ENCODE results near the gene NUDT16.

The NUDT16 gene

DNA sequence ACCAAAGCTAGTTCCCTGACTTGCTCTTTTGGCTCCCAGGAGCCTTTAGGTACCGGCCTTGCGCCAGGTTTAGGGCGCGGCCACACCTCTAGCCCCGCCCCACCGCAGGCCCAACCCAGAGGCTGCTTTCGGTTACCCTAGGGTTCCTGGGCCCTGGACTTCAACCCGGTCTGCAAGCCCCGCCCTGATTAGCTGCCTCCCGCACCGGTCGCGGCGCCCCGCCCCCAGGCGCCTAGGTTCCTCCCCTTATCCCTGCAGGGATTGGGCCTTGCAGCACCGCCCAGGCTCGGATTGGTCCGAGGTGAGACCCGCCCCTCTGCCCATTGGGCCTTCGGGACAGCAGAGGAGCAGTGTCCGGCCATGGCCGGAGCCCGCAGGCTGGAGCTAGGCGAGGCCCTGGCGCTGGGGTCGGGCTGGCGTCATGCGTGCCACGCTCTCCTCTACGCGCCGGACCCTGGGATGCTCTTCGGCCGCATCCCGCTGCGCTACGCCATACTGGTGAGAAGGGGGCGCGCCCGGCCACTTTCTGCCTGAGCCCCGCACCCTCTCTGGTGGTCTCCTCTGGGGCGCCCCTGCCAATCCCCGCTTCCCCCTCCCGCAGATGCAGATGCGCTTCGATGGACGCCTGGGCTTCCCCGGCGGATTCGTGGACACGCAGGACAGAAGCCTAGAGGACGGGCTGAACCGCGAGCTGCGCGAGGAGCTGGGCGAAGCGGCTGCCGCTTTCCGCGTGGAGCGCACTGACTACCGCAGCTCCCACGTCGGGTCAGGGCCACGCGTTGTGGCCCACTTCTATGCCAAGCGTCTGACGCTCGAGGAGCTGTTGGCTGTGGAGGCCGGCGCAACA lies at the start of gene NUDT16:
NUDT16 (plus strand) TSS at position 330 of the 847 bp plus-strand sequence; CDS start at position 361, 31 bp downstream.
- Histone ChIP-seq H3K9me3 (ENCODE audit: low read length) (no peaks in the 10 kb centered on the region), H3K27me3 (ENCODE audit: insufficient read depth, low read length) (no peaks in the 10 kb centered on the region), H3K4me3 (ENCODE audit: low read length) (peak within 1 kb of the TSS; percentile 77), H2AFZ (ENCODE audit: low read depth, low read length) (peak within 1 kb of the TSS; percentile 21), H3K4me1 (ENCODE audit: insufficient read depth, low read length) (peaks cover 22% of the 10 kb centered on the region), H3K36me3 (ENCODE audit: insufficient read depth, low read length) (peaks cover 29% of the 10 kb centered on the region)

DNA sequence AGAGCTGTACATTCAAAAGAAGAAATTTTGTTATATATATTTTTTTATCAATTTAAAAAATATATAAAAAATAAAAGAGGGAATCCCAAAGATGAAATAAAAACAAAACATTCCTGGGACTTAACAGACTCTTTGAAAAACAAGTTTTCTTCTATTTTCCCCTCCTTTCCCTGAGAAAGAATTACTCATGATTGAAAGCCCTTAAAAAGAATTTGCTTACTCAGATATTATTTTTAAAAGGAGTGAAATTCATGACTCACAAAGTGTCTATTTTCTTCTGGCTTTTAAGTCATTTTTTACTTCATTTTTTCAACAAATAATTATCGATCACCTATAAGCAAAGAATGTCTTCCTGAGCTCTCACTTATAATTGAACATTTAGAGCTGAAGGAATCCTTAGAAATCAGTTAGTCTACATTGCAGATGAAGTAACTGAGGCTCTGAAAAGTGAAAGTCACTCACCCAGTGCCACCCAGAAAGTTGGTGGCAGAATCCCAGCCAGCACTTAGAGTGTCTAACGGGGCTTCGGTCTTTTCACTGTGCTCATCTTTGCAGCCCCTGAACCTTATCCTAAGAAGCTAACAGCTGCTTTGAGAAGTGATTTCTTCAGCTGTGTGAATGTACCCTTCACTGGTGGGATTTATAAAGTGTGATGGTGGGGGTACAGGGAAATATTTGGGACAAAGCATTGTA lies 42.5 kb upstream of the NUDT16 start:
- no peak overlapping the region for H2AFZ ChIP-seq (ENCODE audit: low read depth, low read length)
- H3K4me1 ChIP-seq (ENCODE audit: insufficient read depth, low read length), result no peaks in the 10 kb centered on the region
- no peaks in the 10 kb centered on the region for H3K36me3 ChIP-seq (ENCODE audit: insufficient read depth, low read length)
- no peaks in the 10 kb centered on the region for H3K27me3 ChIP-seq (ENCODE audit: insufficient read depth, low read length)
- H3K9me3 ChIP-seq (ENCODE audit: low read length), result no peaks in the 10 kb centered on the region
- no peak overlapping the region for H3K4me3 ChIP-seq (ENCODE audit: low read length)

DNA sequence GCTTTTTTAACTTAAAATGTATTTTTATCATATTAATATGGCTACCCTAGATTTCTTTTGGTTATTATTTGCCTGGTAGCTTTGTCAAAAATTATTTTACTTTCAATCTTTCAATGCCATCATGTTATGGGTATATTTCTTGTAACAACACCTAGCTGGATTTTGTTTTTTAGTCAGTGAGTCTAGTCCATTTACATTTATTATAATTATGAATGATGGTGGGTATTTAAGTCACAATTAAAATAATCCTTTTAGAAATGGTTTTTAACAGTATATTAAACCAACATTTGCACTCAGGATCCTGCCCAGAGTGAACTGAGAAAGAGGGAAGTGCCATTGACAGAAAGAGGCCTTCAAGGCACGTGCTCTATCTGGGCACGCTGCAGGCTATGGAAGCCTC lies 39.8 kb upstream of the NUDT16 start:
- Histone ChIP-seq H3K9me3 (ENCODE audit: low read length) (no peaks in the 10 kb centered on the region), H3K4me3 (ENCODE audit: low read length) (no peak overlapping the region), H3K4me1 (ENCODE audit: insufficient read depth, low read length) (no peaks in the 10 kb centered on the region), H2AFZ (ENCODE audit: low read depth, low read length) (no peak overlapping the region), H3K27me3 (ENCODE audit: insufficient read depth, low read length) (no peaks in the 10 kb centered on the region), H3K36me3 (ENCODE audit: insufficient read depth, low read length) (no peaks in the 10 kb centered on the region)

DNA sequence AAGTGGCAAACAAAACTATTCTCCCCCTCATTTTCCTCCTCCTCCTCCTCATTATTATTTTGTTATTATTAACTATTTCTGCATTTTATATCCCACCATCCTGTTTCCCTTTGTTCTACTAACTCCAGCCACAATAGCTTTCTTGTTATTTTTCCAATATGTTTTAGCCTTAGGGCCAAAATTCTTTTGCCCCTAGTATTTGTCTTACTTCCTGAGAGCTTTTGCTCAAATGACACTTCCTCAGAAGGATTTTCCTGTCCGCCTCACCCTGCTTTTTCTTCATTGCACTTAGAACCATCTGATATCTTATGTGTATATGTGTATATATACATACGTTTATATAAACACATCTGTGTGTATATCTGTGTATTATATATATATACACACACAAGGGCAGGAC lies 32.7 kb upstream of the NUDT16 start:
- H2AFZ ChIP-seq (ENCODE audit: low read depth, low read length), result no peak overlapping the region
- H3K9me3 ChIP-seq (ENCODE audit: low read length), result no peaks in the 10 kb centered on the region
- H3K4me3 ChIP-seq (ENCODE audit: low read length), result no peak overlapping the region
- no peaks in the 10 kb centered on the region for H3K27me3 ChIP-seq (ENCODE audit: insufficient read depth, low read length)
- no peaks in the 10 kb centered on the region for H3K4me1 ChIP-seq (ENCODE audit: insufficient read depth, low read length)
- no peaks in the 10 kb centered on the region for H3K36me3 ChIP-seq (ENCODE audit: insufficient read depth, low read length)

DNA sequence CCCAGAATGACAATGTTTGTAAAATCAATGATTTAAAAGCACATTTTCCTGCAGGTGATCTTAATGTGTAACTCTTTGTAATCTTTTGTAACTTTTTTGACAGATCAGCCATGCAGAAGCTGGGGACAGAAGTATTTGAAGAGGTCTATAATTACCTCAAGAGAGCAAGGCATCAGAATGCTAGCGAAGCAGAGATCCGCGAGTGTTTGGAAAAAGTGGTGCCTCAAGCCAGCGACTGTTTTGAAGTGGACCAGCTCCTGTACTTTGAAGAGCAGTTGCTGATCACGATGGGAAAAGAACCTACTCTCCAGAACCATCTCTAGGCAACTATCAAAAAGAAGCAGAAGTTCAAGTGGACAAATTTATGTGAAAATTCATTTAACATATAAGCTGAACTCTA lies 32.1 kb upstream of the NUDT16 start:
- Histone ChIP-seq H2AFZ (ENCODE audit: low read depth, low read length) (no peak overlapping the region), H3K4me3 (ENCODE audit: low read length) (no peak overlapping the region), H3K27me3 (ENCODE audit: insufficient read depth, low read length) (no peaks in the 10 kb centered on the region), H3K9me3 (ENCODE audit: low read length) (no peaks in the 10 kb centered on the region), H3K36me3 (ENCODE audit: insufficient read depth, low read length) (no peaks in the 10 kb centered on the region), H3K4me1 (ENCODE audit: insufficient read depth, low read length) (no peaks in the 10 kb centered on the region)

DNA sequence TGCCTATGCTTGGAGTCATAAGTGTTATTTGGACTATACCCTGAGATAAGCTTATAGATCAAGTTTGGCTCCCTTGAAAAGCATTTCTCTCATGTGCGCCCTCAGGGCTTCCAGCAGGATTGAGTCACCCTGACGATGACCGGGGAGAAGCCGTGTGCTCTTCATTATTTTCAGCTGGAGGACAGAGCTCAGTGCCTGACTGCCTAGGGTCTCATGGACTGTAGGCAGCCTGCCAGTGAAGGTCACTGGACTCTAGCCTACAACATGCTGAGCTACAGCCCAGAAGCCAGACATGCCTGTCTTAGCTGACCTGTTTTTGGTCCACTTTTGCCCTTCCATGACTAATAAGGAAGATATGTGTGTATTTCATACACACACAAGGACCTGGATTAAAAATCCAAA lies 31.6 kb upstream of the NUDT16 start:
- Histone ChIP-seq H3K4me1 (ENCODE audit: insufficient read depth, low read length) (no peaks in the 10 kb centered on the region), H3K27me3 (ENCODE audit: insufficient read depth, low read length) (no peaks in the 10 kb centered on the region), H2AFZ (ENCODE audit: low read depth, low read length) (no peak overlapping the region), H3K36me3 (ENCODE audit: insufficient read depth, low read length) (no peaks in the 10 kb centered on the region), H3K9me3 (ENCODE audit: low read length) (no peaks in the 10 kb centered on the region), H3K4me3 (ENCODE audit: low read length) (no peak overlapping the region)

DNA sequence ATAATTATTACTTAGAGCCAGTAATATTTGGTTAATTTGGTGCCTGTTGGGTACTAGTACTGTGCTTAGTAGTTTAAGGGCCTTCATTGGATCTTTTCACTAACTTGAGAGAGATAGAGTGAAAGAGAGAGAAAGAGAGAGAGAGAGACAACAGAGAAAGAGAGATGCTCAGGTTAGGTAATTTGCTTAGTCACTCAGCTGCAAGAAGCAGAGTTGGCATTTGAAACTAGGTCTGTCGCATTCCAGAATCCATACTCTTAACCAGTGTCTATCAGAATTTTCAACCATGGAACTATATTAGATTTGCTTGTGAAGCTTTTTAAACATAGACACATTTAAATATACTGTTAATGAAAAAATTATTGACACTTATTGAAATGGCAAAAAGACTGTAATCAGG lies 31.1 kb upstream of the NUDT16 start:
- Histone ChIP-seq H3K9me3 (ENCODE audit: low read length) (no peaks in the 10 kb centered on the region), H3K4me3 (ENCODE audit: low read length) (no peak overlapping the region), H3K36me3 (ENCODE audit: insufficient read depth, low read length) (no peaks in the 10 kb centered on the region), H2AFZ (ENCODE audit: low read depth, low read length) (no peak overlapping the region), H3K27me3 (ENCODE audit: insufficient read depth, low read length) (no peaks in the 10 kb centered on the region), H3K4me1 (ENCODE audit: insufficient read depth, low read length) (no peaks in the 10 kb centered on the region)

DNA sequence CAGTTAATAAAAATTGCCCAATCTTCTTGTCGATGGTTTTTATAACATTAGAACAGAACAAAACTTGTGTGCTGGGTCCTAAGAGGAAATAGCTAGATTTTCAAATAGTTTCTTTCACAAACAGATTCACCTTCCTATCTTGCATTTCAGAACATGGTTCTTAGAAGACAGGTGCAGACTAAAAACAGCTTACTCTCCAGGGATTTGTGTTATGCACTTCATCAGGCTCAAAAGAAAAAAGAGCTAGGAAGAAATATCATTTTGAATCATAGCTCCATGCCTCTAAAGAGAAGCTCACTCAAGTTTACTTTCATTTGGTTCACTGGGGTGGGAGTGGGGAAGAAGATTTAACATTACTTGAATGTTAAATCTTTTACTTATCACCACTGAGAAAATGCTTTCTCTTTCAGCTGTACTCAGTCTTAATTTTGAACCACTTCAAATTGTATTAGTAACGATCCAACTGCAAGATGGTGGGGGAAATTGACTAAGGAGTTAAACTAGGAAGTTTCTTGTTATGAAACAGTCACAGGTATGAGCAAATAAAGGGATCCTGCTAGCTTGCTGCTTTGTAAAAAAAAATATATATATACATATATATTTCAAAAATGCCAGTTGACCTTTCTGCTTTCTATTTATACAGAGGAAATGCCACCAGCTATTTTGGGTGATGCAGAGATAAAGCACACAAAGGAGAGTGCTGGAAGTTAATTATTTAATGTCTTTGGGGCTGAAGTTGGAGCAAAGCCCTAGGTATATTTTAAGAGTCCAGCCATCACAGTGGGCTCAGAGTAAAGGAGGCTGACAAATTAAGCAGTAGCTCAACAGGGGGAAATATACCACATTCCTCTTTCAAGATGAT lies 28.3 kb upstream of the NUDT16 start:
- H3K4me3 ChIP-seq (ENCODE audit: low read length), result no peak overlapping the region
- H3K27me3 ChIP-seq (ENCODE audit: insufficient read depth, low read length), result peaks cover 3% of the 10 kb centered on the region
- H3K36me3 ChIP-seq (ENCODE audit: insufficient read depth, low read length), result no peaks in the 10 kb centered on the region
- H3K4me1 ChIP-seq (ENCODE audit: insufficient read depth, low read length), result no peaks in the 10 kb centered on the region
- no peaks in the 10 kb centered on the region for H3K9me3 ChIP-seq (ENCODE audit: low read length)
- no peak overlapping the region for H2AFZ ChIP-seq (ENCODE audit: low read depth, low read length)

DNA sequence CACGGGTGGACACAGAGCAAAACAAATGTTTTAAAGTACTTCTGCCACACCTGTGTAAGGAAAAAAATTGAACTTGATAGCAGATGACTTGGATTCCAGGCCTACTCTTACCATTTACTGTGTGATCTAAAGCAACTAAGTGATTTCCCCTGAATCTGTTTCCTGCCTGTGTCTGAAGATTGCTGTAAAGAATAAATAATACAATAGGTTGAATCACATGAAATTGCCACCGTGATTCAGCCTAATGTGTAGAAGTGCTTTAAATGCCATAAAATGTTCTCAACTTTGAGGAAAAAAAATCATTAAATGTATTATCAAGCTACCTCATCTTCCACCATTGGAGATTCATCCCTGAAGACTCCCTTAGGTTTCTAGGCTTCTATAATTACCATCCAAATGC lies 27.6 kb upstream of the NUDT16 start:
- H2AFZ ChIP-seq (ENCODE audit: low read depth, low read length), result no peak overlapping the region

DNA sequence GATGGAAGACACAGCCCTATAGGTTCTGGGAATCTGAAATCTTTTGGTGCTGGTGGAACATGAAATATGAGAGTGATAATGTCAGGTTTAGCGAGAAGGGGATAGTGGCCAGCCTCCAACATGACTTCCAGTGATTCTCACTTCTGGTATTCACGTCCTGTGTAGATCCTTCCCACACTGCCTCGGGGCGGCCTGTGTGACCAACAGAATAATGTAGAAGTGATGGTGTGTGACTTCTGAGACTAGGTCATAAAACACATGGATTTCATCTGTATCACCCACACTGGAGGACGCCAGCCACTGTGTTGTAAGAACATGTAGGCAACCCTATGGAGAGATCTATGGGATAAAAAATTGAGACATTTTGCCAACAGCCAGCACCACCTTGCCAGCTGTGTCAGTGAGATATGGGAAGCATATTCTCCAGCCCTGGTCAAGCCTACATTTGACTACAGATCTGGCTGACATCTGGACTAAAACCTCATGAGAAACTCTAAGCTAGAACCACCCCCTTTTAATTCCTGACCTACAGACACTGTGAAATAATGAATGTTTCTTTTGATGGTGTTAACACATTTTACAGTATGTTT lies 25.5 kb upstream of the NUDT16 start:
- Histone ChIP-seq H3K4me3 (ENCODE audit: low read length) (no peak overlapping the region), H3K27me3 (ENCODE audit: insufficient read depth, low read length) (peaks cover 3% of the 10 kb centered on the region), H3K36me3 (ENCODE audit: insufficient read depth, low read length) (no peaks in the 10 kb centered on the region), H3K4me1 (ENCODE audit: insufficient read depth, low read length) (no peaks in the 10 kb centered on the region), H2AFZ (ENCODE audit: low read depth, low read length) (no peak overlapping the region), H3K9me3 (ENCODE audit: low read length) (no peaks in the 10 kb centered on the region)

More for the DNA sequence above, 27.6 kb upstream of the NUDT16 start:
- Histone ChIP-seq H3K4me1 (ENCODE audit: insufficient read depth, low read length) (no peaks in the 10 kb centered on the region), H3K9me3 (ENCODE audit: low read length) (no peaks in the 10 kb centered on the region), H3K27me3 (ENCODE audit: insufficient read depth, low read length) (peaks cover 3% of the 10 kb centered on the region), H3K4me3 (ENCODE audit: low read length) (no peak overlapping the region), H3K36me3 (ENCODE audit: insufficient read depth, low read length) (no peaks in the 10 kb centered on the region)

DNA sequence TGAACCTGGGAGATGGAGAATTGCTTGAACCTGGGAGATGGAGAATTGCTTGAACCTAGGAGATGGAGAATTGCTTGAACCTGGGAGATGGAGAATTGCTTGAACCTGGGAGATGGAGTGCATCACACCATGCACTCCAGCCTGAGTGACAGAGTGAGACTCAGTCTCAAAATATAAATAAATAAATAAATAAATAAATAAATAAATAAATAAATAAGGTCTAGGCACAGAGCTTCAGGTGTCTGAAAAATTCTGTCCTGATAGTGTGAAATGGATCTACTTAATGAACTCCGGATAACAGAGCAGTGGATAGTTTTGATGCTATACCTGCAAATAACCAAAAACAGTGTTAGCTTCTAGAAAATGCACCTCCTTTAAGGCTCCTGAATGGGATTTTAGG lies 24.3 kb upstream of the NUDT16 start:
- peaks cover 4% of the 10 kb centered on the region for H3K9me3 ChIP-seq (ENCODE audit: low read length)

DNA sequence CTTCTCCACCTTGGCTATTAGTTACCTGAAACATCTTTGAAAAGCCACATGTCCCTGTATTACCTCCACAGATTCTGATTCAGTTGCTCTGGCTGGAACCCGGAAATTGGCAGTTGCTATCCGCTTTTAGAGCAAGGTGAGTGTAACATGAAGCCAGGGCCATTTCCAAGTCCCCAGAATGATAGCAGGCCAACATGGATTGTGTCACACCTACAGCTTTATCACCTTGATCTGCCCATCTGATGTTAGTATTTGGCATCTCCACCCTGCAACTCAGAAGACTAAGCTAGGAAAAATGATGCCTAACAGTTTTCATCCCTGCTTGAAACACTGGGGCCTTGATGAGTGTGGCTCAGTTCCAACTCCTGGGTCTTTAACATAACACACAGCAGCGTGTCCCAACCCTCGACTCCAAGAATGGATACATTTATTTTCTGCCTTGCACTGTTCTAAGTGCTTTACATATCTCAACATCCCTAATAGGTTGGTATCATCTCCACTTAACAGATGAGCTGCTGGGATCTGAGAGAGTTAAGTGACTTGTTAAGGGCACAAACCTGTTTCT lies 21.3 kb upstream of the NUDT16 start:
- Histone ChIP-seq H2AFZ (ENCODE audit: low read depth, low read length) (no peak overlapping the region), H3K4me1 (ENCODE audit: insufficient read depth, low read length) (no peaks in the 10 kb centered on the region)

More for the DNA sequence above, 24.3 kb upstream of the NUDT16 start:
- Histone ChIP-seq H3K27me3 (ENCODE audit: insufficient read depth, low read length) (peaks cover 3% of the 10 kb centered on the region), H2AFZ (ENCODE audit: low read depth, low read length) (no peak overlapping the region), H3K4me3 (ENCODE audit: low read length) (no peak overlapping the region), H3K4me1 (ENCODE audit: insufficient read depth, low read length) (no peaks in the 10 kb centered on the region), H3K36me3 (ENCODE audit: insufficient read depth, low read length) (no peaks in the 10 kb centered on the region)

More for the DNA sequence above, 21.3 kb upstream of the NUDT16 start:
- Histone ChIP-seq H3K36me3 (ENCODE audit: insufficient read depth, low read length) (no peaks in the 10 kb centered on the region), H3K4me3 (ENCODE audit: low read length) (no peak overlapping the region), H3K27me3 (ENCODE audit: insufficient read depth, low read length) (peaks cover 3% of the 10 kb centered on the region), H3K9me3 (ENCODE audit: low read length) (peaks cover 4% of the 10 kb centered on the region)

Data from neuron (in vitro differentiated cells).